ENCODE measurements around the gene ACAT2. TPM values are rescaled to one million over a fixed set of nuclear protein-coding genes. Genes with fewer than 3 reads are reported as not detected.

Gene ACAT2
- total RNA-seq, 1 experiment from 2014 or later: 12.7 TPM

Small RNA genes within 50 kb of the gene (small RNA-seq; reads per million reads assigned to genes)
- gene RNU4ATAC18P (0 to 0.35 reads per million in 2 experiments), gene SNORA20 (23.1 to 54.9 reads per million in 2 experiments), gene SNORA29 (0 reads per million in 2 experiments)

Other genes starting within 250 kb of the ACAT2 start
- 125 and 135 TPM in 2 replicates for gene SOD2, start 68.8 kb upstream of the ACAT2 start, total RNA-seq (2014; rRNA removed; shearing (Covaris generic))
- 57.4 and 65.7 TPM in 2 replicates for gene WTAP, start 34.5 kb upstream of the ACAT2 start, total RNA-seq (2014; rRNA removed; shearing (Covaris generic))
- gene TCP1, start 27.6 kb downstream of the ACAT2 start, total RNA-seq (2014; rRNA removed; shearing (Covaris generic)): 203 and 233 TPM in 2 replicates
- 93.0 and 104 TPM in 2 replicates for gene MRPL18, start 28.4 kb downstream of the ACAT2 start, total RNA-seq (2014; rRNA removed; shearing (Covaris generic))
- gene PNLDC1, start 38.2 kb downstream of the ACAT2 start, total RNA-seq (2014; rRNA removed; shearing (Covaris generic)): not detected in 2 replicates
- gene MAS1, start 128.9 kb downstream of the ACAT2 start, total RNA-seq (2014; rRNA removed; shearing (Covaris generic)): not detected in 2 replicates
- 78.6 and 84.3 TPM in 2 replicates for gene IGF2R, start 207.0 kb downstream of the ACAT2 start, total RNA-seq (2014; rRNA removed; shearing (Covaris generic))

Measured in NCI-H460 (cell line).